T-helper 2 cell treated with Interferon-gamma antibody and Interleukin-4, amounts not matched to agents 5 μg/mL and 100 μg/mL, for 36 hours (primary cell): ENCODE results near the gene SLC25A44.

ENCODE experiments used
- DNase-seq: peaks from one replicate; pipeline ENCODE4 v3.0.0; 2021; ENCODE audit warnings: low spot score
- H3K27ac Mint-ChIP-seq: one replicate; pipeline ENCODE4 v1.8.0; 2021; ENCODE audit warnings: mild to moderate bottlenecking, mixed read lengths
- H3K27me3 Mint-ChIP-seq: one replicate; pipeline ENCODE4 v1.8.0; 2021; ENCODE audit warnings: low read depth, mixed read lengths
- H3K36me3 Mint-ChIP-seq: one replicate; pipeline ENCODE4 v1.8.0; 2021; ENCODE audit warnings: low read depth, mixed read lengths
- H3K4me1 Mint-ChIP-seq: one replicate; pipeline ENCODE4 v1.8.0; 2021; ENCODE audit warnings: low read depth, mixed read lengths
- H3K4me3 Mint-ChIP-seq: one replicate; pipeline ENCODE4 v1.8.0; 2022; ENCODE audit warnings: mild to moderate bottlenecking, moderate library complexity, mixed read lengths
- H3K9me3 Mint-ChIP-seq: one replicate; pipeline ENCODE4 v1.8.0; 2021; ENCODE audit warnings: mixed read lengths

SLC25A44 gene, protein sequence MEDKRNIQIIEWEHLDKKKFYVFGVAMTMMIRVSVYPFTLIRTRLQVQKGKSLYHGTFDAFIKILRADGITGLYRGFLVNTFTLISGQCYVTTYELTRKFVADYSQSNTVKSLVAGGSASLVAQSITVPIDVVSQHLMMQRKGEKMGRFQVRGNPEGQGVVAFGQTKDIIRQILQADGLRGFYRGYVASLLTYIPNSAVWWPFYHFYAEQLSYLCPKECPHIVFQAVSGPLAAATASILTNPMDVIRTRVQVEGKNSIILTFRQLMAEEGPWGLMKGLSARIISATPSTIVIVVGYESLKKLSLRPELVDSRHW

GRCh38 chr1:156193488-156194299 lies at the start of gene SLC25A44:
TSS of gene SLC25A44 (plus strand) at chr1:156194104. CDS start at chr1:156199848, 5,744 bp downstream.
- H3K9me3 Mint-ChIP-seq, result no peaks in the 10 kb centered on the region
- H3K4me3 Mint-ChIP-seq, result peak within 1 kb of the TSS; percentile 100
- no peaks in the 10 kb centered on the region for H3K27me3 Mint-ChIP-seq
- H3K27ac Mint-ChIP-seq, result peak within 1 kb of the TSS; percentile 87
- H3K4me1 Mint-ChIP-seq, result peaks cover 38% of the 10 kb centered on the region
- DNase-seq, result peak; percentile 98
- H3K36me3 Mint-ChIP-seq, result peaks cover 22% of the 10 kb centered on the region

DNA sequence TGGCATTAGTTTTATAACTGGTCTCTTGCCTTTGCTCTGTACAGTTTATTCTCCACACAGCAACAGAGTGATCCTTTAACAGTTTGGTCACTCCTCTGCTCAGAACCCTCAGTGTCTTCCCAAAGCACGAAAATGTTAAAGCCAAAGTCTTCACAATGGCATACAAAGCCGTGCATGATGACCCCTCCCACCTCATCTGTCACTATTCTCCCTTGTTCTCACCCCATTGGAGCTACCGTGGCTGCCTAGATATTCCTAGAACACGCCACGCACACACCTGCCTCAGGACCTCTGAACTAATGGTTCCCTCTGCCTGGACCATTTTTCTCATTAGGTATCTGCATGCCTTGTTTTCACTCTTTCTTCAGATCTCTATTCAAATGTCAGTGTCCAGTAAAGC lies 49.2 kb upstream of the SLC25A44 start:
- no peak for DNase-seq
- H3K27me3 Mint-ChIP-seq, result no peaks in the 10 kb centered on the region
- H3K4me1 Mint-ChIP-seq, result peaks cover 23% of the 10 kb centered on the region
- H3K36me3 Mint-ChIP-seq, result no peaks in the 10 kb centered on the region
- H3K27ac Mint-ChIP-seq, result peak overlapping the region; percentile 67
- H3K9me3 Mint-ChIP-seq, result no peaks in the 10 kb centered on the region
- H3K4me3 Mint-ChIP-seq, result no peak overlapping the region

GRCh38 chr1:156145650-156146019 lies 48.3 kb upstream of the SLC25A44 start:
- peak overlapping the region; percentile 78 for H3K4me3 Mint-ChIP-seq
- H3K9me3 Mint-ChIP-seq, result no peaks in the 10 kb centered on the region
- H3K4me1 Mint-ChIP-seq, result peaks cover 23% of the 10 kb centered on the region
- DNase-seq, result no peak
- no peaks in the 10 kb centered on the region for H3K36me3 Mint-ChIP-seq
- H3K27me3 Mint-ChIP-seq, result no peaks in the 10 kb centered on the region
- no peak overlapping the region for H3K27ac Mint-ChIP-seq

DNA sequence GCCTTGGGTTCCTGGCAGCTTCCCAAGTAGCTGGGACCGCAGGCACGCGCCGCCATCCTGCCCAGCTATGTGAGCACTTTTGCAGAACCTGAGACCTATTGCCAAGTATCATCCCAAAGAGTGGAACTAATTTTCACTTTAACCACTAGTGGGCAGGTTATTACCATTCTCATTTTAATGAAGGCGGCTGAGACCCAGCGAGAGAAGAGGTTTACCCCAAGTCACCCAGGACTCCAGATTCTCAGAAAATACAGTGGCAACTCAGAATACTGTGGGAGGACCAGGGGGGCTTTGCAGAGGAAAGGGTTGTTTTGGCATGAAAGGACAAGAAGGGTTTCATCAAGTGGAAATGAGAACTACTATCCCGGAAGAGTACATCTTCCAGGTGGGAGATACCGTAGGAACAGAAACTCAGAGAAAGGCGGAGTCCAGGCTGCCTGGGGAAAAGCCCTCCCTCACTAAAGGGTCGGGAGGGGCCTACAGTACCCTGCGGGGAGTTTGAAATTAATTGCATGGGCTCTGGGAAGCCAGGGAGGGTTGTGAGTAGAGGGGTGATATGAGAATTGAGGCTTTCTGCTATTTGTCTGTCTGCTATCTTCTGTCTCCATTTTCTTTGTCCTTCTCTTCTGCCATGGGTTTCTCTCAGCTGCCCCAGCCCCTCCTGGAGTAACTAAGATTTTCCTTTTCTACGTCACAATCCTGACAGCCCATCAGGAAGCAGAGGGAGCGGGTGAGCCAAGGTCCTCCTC lies 47.7 kb upstream of the SLC25A44 start:
- H3K9me3 Mint-ChIP-seq, result no peaks in the 10 kb centered on the region
- no peaks in the 10 kb centered on the region for H3K27me3 Mint-ChIP-seq
- H3K36me3 Mint-ChIP-seq, result no peaks in the 10 kb centered on the region
- H3K4me3 Mint-ChIP-seq, result peak overlapping the region; percentile 78
- DNase-seq, result peak; percentile 35
- H3K4me1 Mint-ChIP-seq, result peaks cover 23% of the 10 kb centered on the region
- peak overlapping the region; percentile 88 for H3K27ac Mint-ChIP-seq

GRCh38 chr1:156146769-156147405 lies 47.0 kb upstream of the SLC25A44 start:
- no peak for DNase-seq
- Mint-ChIP-seq H3K27me3 (no peaks in the 10 kb centered on the region), H3K4me3 (no peak overlapping the region), H3K9me3 (no peaks in the 10 kb centered on the region), H3K27ac (peak overlapping the region; percentile 88), H3K36me3 (no peaks in the 10 kb centered on the region), H3K4me1 (peaks cover 23% of the 10 kb centered on the region)

DNA sequence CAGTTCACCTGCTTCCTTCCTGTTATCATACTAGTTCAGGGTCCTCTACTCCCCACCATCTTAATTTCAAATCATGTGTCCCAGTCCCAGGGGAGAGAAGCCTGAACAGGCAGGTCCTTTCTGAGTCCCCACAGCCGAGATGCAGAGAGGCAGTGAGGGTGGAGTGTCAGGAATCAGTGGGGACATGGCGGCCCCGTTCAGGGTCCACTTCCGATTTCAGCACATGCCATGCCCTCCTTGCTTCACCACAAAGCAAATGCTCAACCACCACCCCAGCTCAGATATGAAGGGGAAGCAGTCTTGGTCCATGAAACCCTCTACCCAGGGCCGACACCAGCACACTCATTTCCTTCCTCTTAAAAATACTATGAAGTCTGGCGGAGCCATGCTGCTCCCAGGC lies 45.7 kb upstream of the SLC25A44 start:
- peak overlapping the region; percentile 69 for H3K27ac Mint-ChIP-seq
- no peaks in the 10 kb centered on the region for H3K27me3 Mint-ChIP-seq
- peaks cover 28% of the 10 kb centered on the region for H3K4me1 Mint-ChIP-seq
- H3K36me3 Mint-ChIP-seq, result no peaks in the 10 kb centered on the region
- no peak for DNase-seq
- no peak overlapping the region for H3K4me3 Mint-ChIP-seq
- no peaks in the 10 kb centered on the region for H3K9me3 Mint-ChIP-seq

- H3K4me1 Mint-ChIP-seq, result peaks cover 33% of the 10 kb centered on the region
These were observed 44.3 kb upstream of the SLC25A44 start for GRCh38 chr1:156149374-156150332.

GRCh38 chr1:156150333-156151011 lies 43.4 kb upstream of the SLC25A44 start:
- Mint-ChIP-seq H3K27ac (no peak overlapping the region), H3K4me3 (no peak overlapping the region), H3K4me1 (peaks cover 41% of the 10 kb centered on the region), H3K27me3 (no peaks in the 10 kb centered on the region), H3K36me3 (no peaks in the 10 kb centered on the region), H3K9me3 (no peaks in the 10 kb centered on the region)
- DNase-seq, result no peak

More at GRCh38 chr1:156149374-156150332, 44.3 kb upstream of the SLC25A44 start:
- H3K36me3 Mint-ChIP-seq, result no peaks in the 10 kb centered on the region
- H3K9me3 Mint-ChIP-seq, result no peaks in the 10 kb centered on the region
- H3K27me3 Mint-ChIP-seq, result no peaks in the 10 kb centered on the region
- H3K4me3 Mint-ChIP-seq, result no peak overlapping the region
- no peak overlapping the region for H3K27ac Mint-ChIP-seq
- no peak for DNase-seq

GRCh38 chr1:156151093-156151688 lies 42.7 kb upstream of the SLC25A44 start:
- Mint-ChIP-seq H3K4me1 (peaks cover 41% of the 10 kb centered on the region), H3K9me3 (no peaks in the 10 kb centered on the region), H3K27me3 (no peaks in the 10 kb centered on the region), H3K27ac (no peak overlapping the region), H3K4me3 (no peak overlapping the region), H3K36me3 (no peaks in the 10 kb centered on the region)
- DNase-seq, result no peak

- Mint-ChIP-seq H3K36me3 (no peaks in the 10 kb centered on the region), H3K4me1 (peaks cover 45% of the 10 kb centered on the region), H3K4me3 (no peak overlapping the region), H3K27me3 (no peaks in the 10 kb centered on the region), H3K9me3 (no peaks in the 10 kb centered on the region), H3K27ac (no peak overlapping the region)
- no peak for DNase-seq
These were observed 41.3 kb upstream of the SLC25A44 start for GRCh38 chr1:156152628-156153027.

- DNase-seq, result no peak
- H3K27ac Mint-ChIP-seq, result peak within 1 kb of the TSS; percentile 80
- H3K9me3 Mint-ChIP-seq, result no peaks in the 10 kb centered on the region
- H3K4me1 Mint-ChIP-seq, result peaks cover 43% of the 10 kb centered on the region
- no peaks in the 10 kb centered on the region for H3K36me3 Mint-ChIP-seq
- H3K4me3 Mint-ChIP-seq, result peak within 1 kb of the TSS; percentile 81
- H3K27me3 Mint-ChIP-seq, result no peaks in the 10 kb centered on the region
These were observed 40.5 kb upstream of the SLC25A44 start, which contains the start of gene SEMA4A for GRCh38 chr1:156153362-156153761. TSS of gene SEMA4A (plus strand) at chr1:156153585. CDS start at chr1:156154579, 994 bp downstream.

GRCh38 chr1:156154317-156154749 lies 39.6 kb upstream of the SLC25A44 start:
- DNase-seq, result peak; percentile 72
- Mint-ChIP-seq H3K27ac (peak overlapping the region; percentile 80), H3K27me3 (no peaks in the 10 kb centered on the region), H3K36me3 (peaks cover 4% of the 10 kb centered on the region), H3K4me1 (peaks cover 46% of the 10 kb centered on the region), H3K4me3 (peak overlapping the region; percentile 81), H3K9me3 (no peaks in the 10 kb centered on the region)
